Stimulated activated CD4-positive, alpha-beta T cell treated with anti-CD3 and anti-CD28 coated beads, Interleukin-2, amount 100 ng/mL, for 4 hours (primary cell): ENCODE results near the gene MINK1.
"Not testable (repeated sequence)": the region's sequence is repeated elsewhere in the genome, so short reads cannot be mapped to it uniquely, and the experiment has no call there.

Source experiments
- DNase-seq: peaks from one replicate; pipeline ENCODE4 v3.0.0-alpha.2; 2020; ENCODE audit warnings: low read depth

The MINK1 gene

GRCh38 chr17:4846635-4847390 lies 13.7 kb downstream of the MINK1 start:
- no peak for DNase-seq

- no peak for DNase-seq
Measured at GRCh38 chr17:4849011-4849536, 15.9 kb downstream of the MINK1 start.

- DNase-seq = no peak
Measured at GRCh38 chr17:4850246-4850645, 17.1 kb downstream of the MINK1 start.

GRCh38 chr17:4851084-4851483 lies 17.9 kb downstream of the MINK1 start:
- no peak for DNase-seq

- DNase-seq = no peak
Measured at GRCh38 chr17:4852567-4853207, 19.5 kb downstream of the MINK1 start.

GRCh38 chr17:4853208-4853671 lies 20.1 kb downstream of the MINK1 start:
- DNase-seq = no peak

GRCh38 chr17:4854111-4854681 lies 21.1 kb downstream of the MINK1 start:
- no peak for DNase-seq

GRCh38 chr17:4856271-4856936 lies 23.3 kb downstream of the MINK1 start:
- DNase-seq = no peak

GRCh38 chr17:4856937-4857314 lies 23.8 kb downstream of the MINK1 start:
- DNase-seq = no peak

- not testable (repeated sequence) for DNase-seq
Measured at GRCh38 chr17:4857347-4857746, 24.2 kb downstream of the MINK1 start.

- no peak for DNase-seq
Measured at GRCh38 chr17:4858068-4858881, 25.1 kb downstream of the MINK1 start.

GRCh38 chr17:4858882-4859260 lies 25.7 kb downstream of the MINK1 start:
- DNase-seq = no peak

- no peak for DNase-seq
Measured at GRCh38 chr17:4859816-4860625, 26.9 kb downstream of the MINK1 start.

- DNase-seq = no peak
Measured at GRCh38 chr17:4860651-4861050, 27.5 kb downstream of the MINK1 start.

GRCh38 chr17:4861052-4861451 lies 27.9 kb downstream of the MINK1 start:
- DNase-seq = no peak

GRCh38 chr17:4862720-4863119 lies 29.6 kb downstream of the MINK1 start:
- DNase-seq = no peak

GRCh38 chr17:4863321-4863720 lies 30.2 kb downstream of the MINK1 start:
- DNase-seq = no peak

GRCh38 chr17:4867535-4867934 lies 34.4 kb downstream of the MINK1 start:
- DNase-seq = not testable (repeated sequence)

GRCh38 chr17:4869058-4869998 lies 36.2 kb downstream of the MINK1 start:
- not testable (repeated sequence) for DNase-seq

GRCh38 chr17:4870855-4871254 lies 37.7 kb downstream of the MINK1 start:
- DNase-seq = no peak
